C4-2B (cell line): ENCODE results near the gene DPPA4.
"Not testable (repeated sequence)": the region's sequence is repeated elsewhere in the genome, so short reads cannot be mapped to it uniquely, and the experiment has no call there.

ENCODE experiments used
- H3K27ac ChIP-seq: fragments of 450-650 bp; 2 replicates; pipeline ENCODE4 v1.5.1; 2017
- ZFX ChIP-seq: fragments of 450-650 bp; IDR thresholded peaks from 2 replicates; pipeline ENCODE4 v1.6.1; 2017
- TF ChIP-seq, protein P1 (sequence below): fragments of 450-650 bp; conservative IDR thresholded peaks from 2 replicates; pipeline ENCODE4 v1.5.1; 2017; ENCODE audit warnings: mild to moderate bottlenecking

DPPA4 gene, protein sequence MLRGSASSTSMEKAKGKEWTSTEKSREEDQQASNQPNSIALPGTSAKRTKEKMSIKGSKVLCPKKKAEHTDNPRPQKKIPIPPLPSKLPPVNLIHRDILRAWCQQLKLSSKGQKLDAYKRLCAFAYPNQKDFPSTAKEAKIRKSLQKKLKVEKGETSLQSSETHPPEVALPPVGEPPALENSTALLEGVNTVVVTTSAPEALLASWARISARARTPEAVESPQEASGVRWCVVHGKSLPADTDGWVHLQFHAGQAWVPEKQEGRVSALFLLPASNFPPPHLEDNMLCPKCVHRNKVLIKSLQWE

DNA sequence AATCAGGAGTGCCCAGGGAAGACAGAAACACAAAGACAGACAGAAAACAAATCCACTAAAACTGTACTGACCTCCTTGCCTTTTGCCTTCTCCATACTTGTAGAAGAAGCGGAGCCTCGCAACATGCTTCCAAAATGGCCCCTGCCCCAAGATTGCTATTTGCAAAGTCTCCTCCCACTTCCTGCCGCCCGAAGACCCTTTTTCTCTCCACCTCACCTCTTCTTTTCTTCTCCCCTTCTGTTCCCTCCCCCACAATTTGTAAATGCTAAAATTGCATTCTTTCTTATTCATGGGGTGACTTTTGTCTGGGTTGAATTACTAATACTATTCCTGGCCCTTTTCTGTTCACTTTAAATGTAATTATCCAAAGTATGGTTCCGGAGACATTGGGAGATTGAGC, at the start of gene DPPA4:
Gene DPPA4, minus strand, starts transcription at position 154 of the 400 bp plus-strand sequence. Its CDS starts 29 bp downstream, at position 125.
- TF ChIP-seq ZFX, result no peak
- TF ChIP-seq, protein P1, sequence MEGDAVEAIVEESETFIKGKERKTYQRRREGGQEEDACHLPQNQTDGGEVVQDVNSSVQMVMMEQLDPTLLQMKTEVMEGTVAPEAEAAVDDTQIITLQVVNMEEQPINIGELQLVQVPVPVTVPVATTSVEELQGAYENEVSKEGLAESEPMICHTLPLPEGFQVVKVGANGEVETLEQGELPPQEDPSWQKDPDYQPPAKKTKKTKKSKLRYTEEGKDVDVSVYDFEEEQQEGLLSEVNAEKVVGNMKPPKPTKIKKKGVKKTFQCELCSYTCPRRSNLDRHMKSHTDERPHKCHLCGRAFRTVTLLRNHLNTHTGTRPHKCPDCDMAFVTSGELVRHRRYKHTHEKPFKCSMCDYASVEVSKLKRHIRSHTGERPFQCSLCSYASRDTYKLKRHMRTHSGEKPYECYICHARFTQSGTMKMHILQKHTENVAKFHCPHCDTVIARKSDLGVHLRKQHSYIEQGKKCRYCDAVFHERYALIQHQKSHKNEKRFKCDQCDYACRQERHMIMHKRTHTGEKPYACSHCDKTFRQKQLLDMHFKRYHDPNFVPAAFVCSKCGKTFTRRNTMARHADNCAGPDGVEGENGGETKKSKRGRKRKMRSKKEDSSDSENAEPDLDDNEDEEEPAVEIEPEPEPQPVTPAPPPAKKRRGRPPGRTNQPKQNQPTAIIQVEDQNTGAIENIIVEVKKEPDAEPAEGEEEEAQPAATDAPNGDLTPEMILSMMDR, result no peak
- H3K27ac ChIP-seq, result no peak within 1 kb of the TSS

DNA sequence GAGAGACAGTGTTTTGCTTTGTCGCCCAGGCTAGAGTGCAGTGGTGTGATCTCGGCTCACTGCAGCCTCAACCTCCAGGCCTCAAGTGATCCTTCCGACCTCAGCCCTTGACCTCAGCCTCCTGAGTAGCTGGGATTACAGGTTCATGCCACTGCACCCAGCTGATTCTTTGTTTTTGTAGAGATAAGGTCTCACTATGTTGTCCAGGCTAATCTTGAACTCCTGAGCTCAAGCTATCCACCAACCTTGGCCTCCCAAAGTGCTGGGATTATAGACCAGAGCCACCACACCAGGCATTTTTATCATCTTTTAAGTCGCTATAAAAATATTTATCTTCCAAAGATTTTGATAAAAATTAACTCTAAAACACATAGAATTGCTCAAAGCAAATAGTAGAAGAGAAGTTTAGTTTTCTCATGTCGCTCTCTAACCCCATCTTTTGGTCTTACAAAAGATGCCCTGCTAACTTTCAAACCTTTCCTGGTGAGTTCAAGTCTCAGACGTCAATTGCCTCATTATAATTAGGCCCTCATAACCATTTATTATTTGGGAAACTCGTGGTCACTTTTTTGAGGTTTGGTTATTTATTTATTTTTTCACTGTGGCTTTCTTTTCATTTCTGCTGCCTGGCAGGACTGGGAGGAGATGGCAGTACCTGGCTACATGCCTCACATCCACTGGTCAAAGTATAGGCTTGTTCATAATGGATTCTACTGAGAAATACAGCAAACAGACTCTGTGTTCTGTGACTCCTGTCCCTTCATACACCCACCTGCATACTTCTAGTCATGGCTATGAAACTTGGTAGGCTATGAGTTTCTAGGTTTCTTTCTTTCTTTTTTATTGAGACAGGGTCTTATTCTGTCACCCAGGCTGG, 48.3 kb upstream of the DPPA4 start:
- TF ChIP-seq ZFX, result no peak
- TF ChIP-seq, protein P1, result no peak
- no peak overlapping the region for H3K27ac ChIP-seq

DNA sequence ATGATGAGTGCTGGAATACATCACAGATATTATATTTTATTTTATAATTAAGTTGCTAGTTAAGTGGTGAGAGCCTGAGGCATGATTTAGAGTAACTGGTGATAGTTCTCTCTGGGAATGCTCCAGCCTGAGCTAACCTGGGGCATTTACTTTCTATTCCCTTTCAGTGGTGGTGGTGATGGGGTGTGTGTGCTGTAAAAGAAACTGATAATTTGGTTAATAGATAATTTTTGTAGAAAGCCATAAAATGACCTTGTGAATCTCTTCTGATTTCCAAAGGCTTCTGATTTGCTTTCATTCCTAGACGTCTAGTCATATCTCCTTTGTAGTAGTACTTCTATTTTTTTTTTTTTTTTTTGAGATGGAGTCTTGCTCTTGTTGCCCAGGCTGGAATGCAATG, 46.8 kb upstream of the DPPA4 start:
- TF ChIP-seq, protein P1, result no peak
- no peak overlapping the region for H3K27ac ChIP-seq

DNA sequence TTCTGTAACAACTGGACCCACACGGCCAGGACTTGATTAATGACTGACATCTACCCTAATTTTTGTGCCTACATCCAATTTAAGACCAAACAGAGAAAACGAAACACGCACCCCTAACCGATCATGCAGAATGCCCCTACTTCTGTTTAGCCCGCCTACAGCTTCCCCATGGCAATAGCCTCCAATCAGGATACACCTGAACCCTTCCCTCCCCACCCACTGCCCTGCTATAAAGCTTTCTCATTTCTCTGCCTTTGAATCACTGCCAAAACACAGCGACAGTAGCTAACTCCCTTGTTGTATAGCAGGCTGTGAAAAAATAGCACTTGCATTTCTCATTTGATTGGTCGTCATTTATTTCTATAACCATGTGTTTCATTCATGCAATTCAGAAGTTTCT, 45.2 kb upstream of the DPPA4 start:
- TF ChIP-seq, protein P1, result no peak
- no peak for TF ChIP-seq ZFX
- no peak overlapping the region for H3K27ac ChIP-seq

DNA sequence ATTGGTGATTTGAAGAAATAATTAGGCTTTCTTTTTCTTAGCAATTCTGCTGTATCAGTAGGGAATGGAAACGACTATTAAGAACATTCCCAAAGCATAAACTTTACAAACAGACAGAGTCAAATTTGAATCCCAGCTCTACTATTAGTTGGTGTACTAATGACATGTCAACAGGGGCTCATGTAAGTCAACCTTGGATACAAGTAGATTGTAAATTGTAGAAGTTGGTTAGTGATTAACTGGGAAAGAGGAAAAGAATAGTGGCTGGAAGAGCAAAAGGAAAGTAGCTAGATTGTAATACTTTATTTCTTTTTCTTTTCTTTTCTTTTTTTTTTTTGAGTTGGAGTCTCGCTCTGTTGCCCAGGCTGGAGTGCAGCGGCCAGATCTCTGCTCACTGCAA, 38.6 kb upstream of the DPPA4 start:
- TF ChIP-seq ZFX, result no peak
- TF ChIP-seq, protein P1, result no peak
- no peak overlapping the region for H3K27ac ChIP-seq

DNA sequence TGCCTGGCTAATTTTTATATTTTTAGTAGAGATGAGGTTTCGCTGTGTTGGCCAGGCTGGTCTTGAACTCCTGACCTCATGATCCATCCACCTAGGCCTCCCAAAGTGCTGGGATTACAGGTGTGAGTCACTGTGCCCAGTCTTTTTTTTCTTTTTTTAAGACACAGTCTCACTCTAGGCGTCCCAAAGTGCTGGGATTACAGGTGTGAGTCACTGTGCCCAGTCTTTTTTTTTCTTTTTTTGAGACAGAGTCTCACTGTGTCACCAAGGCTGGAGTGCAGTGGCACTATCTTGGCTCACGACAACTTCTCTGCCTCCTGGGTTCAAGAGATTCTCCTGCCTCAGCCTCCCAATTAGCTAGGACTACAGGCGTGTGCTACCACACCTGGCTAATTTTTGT, 37.1 kb upstream of the DPPA4 start:
- not testable (repeated sequence) for H3K27ac ChIP-seq

DNA sequence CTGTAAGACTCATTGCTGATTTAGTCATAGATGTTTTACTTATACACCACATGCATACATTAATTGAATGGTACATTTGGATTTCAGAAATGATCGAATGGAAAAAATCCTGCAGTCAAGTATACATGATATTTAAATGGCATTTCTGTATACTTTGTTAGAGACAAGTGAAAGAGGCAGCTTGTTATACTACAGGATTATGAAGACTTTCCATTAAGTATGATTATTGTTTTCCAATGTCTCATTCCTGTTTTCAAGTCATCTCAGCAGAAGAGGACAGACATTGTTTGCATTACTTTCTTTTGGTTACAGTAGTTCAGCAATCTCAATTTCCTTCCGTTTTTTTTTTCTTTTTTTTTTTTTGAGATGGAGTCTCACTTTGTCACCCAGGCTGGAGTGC, 36.6 kb upstream of the DPPA4 start:
- no peak overlapping the region for H3K27ac ChIP-seq
- no peak for TF ChIP-seq ZFX

DNA sequence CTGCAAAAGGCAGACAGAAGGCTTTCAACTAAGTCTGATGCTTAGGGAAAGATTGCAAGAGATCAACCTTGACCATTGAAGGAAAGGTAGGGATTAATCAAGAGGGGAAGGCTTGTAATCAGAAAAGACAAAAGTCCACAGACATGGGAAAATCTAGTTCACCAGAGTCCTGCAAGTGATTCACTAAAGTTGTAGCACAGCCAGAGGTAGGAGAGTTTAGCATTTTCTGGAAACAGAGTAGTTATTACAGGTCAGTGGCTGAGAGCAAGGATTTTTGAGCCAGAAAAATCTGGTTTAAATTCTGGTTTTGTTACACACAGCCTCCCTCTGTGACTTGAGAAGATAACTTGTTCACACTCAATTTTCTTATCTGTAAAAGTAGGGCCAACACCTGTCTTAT, 35.3 kb upstream of the DPPA4 start:
- TF ChIP-seq, protein P1, result no peak
- TF ChIP-seq ZFX, result no peak
- H3K27ac ChIP-seq, result no peak overlapping the region
